Activated naive CD8-positive, alpha-beta T cell treated with anti-CD3 and anti-CD28 coated beads, Interleukin-2, amount 10 ng/mL, durations not matched to agents 7 days and 5 days (primary cell): ENCODE measurements around the gene ZBTB7C. TPM values are rescaled to one million over a fixed set of nuclear protein-coding genes. Genes with fewer than 3 reads are reported as not detected.

Source experiments
- ATAC-seq: fragments of 150-1000 bp; cut with Tn5 transposase; one replicate; pipeline ENCODE4 v1.10.0; 2021; ENCODE audit warnings: low read depth, moderate library complexity
- POLR2A ChIA-PET: fragments of 350-600 bp; sonication (Branson Sonifier 250); formaldehyde crosslinking; loops from one replicate; lab custom pipeline; 2021; ENCODE audit warnings: antibody characterized with exemption; lab: Charles Lee
- DNase-seq: peaks from one replicate; pipeline ENCODE4 v3.0.0; 2021
- H3K27ac Mint-ChIP-seq: one replicate; pipeline ENCODE4 v1.8.0; 2022; ENCODE audit warnings: mild to moderate bottlenecking, mixed read lengths
- H3K27me3 Mint-ChIP-seq: one replicate; pipeline ENCODE4 v1.8.0; 2022; ENCODE audit warnings: mild to moderate bottlenecking, moderate library complexity, mixed read lengths
- H3K36me3 Mint-ChIP-seq: one replicate; pipeline ENCODE4 v1.8.0; 2021; ENCODE audit warnings: mild to moderate bottlenecking, mixed read lengths
- H3K4me1 Mint-ChIP-seq: one replicate; pipeline ENCODE4 v1.8.0; 2021; ENCODE audit warnings: mixed read lengths
- H3K4me3 Mint-ChIP-seq: one replicate; pipeline ENCODE4 v1.8.0; 2022; ENCODE audit warnings: mild to moderate bottlenecking, moderate library complexity, mixed read lengths
- H3K9me3 Mint-ChIP-seq: one replicate; pipeline ENCODE4 v1.8.0; 2021; ENCODE audit warnings: mixed read lengths
- total RNA-seq, 2 experiments: library from RNA; stranded (reverse); gene quantifications; one replicate each; pipeline ENCODE4 v1.2.3, GENCODE V29; 2021

ZBTB7C gene
- total RNA-seq, 2 experiments from 2014 or later: not detected

DNA sequence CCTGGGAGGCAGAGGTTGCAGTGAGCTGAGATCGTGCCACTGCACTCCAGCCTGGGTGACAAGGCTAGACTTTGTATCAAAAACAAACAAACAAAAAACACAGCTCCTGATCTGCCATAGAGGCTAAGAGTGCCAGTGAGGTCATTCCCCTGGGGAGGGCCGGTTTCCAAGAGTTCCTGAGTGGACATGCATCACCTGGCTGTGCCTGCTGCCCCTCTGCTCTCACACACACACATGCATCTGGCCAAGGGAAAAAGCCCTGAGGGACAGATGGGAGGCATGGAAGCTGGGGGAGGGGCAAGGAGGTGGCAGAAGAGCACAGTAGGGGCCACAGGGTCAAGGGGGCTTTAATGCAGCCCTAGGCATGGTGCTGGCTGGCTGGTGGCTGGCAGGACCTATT is 60.4 kb downstream of the ZBTB7C start:
- no peak for DNase-seq
- no peak overlapping the region for H3K4me3 Mint-ChIP-seq
- no peak overlapping the region for H3K27ac Mint-ChIP-seq
- no peaks in the 10 kb centered on the region for H3K9me3 Mint-ChIP-seq
- POLR2A ChIA-PET: no interaction called here
- H3K36me3 Mint-ChIP-seq: no peaks in the 10 kb centered on the region
- no peaks in the 10 kb centered on the region for H3K4me1 Mint-ChIP-seq
- no peak for ATAC-seq
- peaks cover 3% of the 10 kb centered on the region for H3K27me3 Mint-ChIP-seq

DNA sequence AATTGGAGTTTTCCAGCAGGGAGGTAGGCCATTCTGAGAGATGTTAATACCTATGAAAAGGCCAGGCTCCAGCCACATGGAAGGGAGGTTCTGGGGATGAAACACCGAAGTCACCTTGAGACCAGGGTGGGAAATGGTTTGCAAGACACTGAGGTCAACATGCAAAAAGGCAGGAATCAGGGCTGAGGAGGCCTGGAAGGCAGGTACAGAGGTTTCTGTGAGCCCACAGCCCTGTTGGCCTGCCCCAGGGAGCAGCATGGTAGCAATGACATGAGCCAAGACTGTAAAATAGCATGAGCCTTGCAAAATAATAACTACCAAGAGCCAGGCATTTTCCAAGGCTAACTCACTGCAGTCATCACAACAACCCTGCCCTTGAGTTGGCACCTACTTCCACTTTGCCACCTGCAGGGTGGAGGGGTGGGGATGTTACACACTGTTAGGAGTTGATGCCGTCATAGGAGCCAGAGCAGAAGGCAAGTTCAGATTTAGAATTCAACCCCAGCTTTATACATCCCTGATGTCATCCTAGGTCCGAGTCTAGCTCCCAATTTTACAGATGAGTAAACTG is 61.3 kb downstream of the ZBTB7C start:
- no peaks in the 10 kb centered on the region for H3K4me1 Mint-ChIP-seq
- no peak overlapping the region for H3K27ac Mint-ChIP-seq
- POLR2A ChIA-PET: no interaction called here
- no peaks in the 10 kb centered on the region for H3K9me3 Mint-ChIP-seq
- no peak for ATAC-seq
- peaks cover 3% of the 10 kb centered on the region for H3K27me3 Mint-ChIP-seq
- DNase-seq: no peak
- H3K4me3 Mint-ChIP-seq: no peak overlapping the region
- H3K36me3 Mint-ChIP-seq: no peaks in the 10 kb centered on the region

DNA sequence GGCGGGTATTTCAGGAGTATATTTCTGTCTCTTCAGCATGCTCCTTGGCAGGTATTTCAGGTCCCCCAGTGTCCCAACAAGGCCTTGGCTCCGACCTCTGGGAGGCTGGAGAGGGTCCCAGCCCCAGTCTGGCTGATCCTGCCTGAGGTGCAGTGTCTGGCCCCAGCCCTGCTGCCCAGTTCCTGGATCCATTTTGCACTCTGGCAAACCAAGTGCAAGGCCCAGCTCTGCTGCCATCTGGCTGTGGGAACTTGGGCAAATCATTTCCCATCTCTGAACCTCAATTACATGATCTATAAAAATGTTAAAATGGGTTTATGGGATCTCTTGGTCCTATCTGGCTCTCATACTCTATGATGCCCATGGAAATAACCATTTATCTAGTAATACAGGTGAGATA is 63.6 kb downstream of the ZBTB7C start:
- Mint-ChIP-seq H3K27me3 (peaks cover 3% of the 10 kb centered on the region), H3K27ac (no peak overlapping the region), H3K9me3 (no peaks in the 10 kb centered on the region), H3K4me3 (no peak overlapping the region), H3K36me3 (no peaks in the 10 kb centered on the region), H3K4me1 (no peaks in the 10 kb centered on the region)
- POLR2A ChIA-PET: no interaction called here
- no peak for DNase-seq
- no peak for ATAC-seq

DNA sequence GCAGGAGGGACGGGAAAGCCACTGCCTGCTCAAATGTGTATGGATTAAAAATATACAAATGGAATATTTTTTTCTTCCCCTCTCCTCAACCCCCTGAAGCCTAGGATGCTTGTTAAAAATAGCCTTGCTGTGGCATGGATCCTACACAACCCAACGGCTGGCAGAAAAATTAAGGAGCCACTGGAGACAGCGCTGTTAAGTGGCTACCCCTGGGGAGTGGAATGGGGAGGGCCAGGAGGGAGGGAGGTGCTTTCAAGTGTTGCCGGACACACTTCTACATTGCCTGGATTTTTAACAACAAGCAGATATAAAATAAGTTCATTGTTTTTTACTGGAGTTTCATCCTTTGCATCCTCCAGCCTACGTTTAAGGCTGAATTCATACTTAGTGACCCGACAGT is 66.6 kb downstream of the ZBTB7C start:
- Mint-ChIP-seq H3K27me3 (peaks cover 3% of the 10 kb centered on the region), H3K4me3 (no peak overlapping the region), H3K36me3 (no peaks in the 10 kb centered on the region), H3K27ac (no peak overlapping the region), H3K4me1 (no peaks in the 10 kb centered on the region), H3K9me3 (no peaks in the 10 kb centered on the region)
- POLR2A ChIA-PET: no interaction called here
- DNase-seq: no peak
- no peak for ATAC-seq

DNA sequence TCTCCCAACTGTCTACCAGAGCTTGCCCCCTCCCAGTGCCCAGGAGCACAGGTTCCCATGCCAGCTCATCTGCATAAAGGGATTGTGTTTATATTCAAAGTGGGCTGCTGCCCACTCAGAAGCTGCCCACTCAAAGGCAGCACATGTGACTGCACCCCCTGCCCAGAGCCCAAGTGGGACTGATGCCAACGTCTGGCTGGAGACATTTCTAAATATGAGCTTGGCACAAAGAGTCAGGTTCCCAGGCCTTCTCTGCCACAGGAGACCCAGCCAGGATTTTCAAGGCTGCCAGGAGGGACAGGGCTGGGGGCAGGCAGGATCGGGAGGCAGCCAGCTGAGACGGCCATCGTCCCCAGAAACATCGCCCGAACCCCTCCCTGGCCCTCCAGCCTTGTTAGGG is 67.1 kb downstream of the ZBTB7C start:
- Mint-ChIP-seq H3K36me3 (no peaks in the 10 kb centered on the region), H3K27me3 (peaks cover 3% of the 10 kb centered on the region), H3K27ac (no peak overlapping the region), H3K4me3 (no peak overlapping the region), H3K4me1 (no peaks in the 10 kb centered on the region), H3K9me3 (no peaks in the 10 kb centered on the region)
- DNase-seq (no peak), ATAC-seq (no peak)
- POLR2A ChIA-PET: no interaction called here

DNA sequence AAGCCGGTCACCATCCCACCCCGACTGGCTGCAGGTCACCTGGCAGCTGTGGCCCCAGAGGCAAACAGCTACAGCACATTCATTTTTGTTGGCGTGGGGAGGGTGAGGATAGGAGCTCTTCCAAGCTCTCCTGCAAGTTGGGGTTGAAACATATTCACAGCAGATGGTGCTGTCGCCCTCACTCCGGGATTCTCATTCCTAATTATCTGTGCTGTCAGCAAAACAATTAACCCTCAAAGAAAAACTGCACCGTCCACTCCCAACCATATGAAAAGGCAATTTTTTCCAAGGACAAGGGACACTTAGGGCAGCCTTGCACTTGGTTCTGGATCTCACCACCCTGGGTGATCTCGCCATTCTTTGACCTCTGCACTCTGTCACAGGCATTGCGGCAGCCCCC is 68.6 kb downstream of the ZBTB7C start:
- Mint-ChIP-seq H3K9me3 (no peaks in the 10 kb centered on the region), H3K36me3 (no peaks in the 10 kb centered on the region), H3K4me3 (no peak overlapping the region), H3K4me1 (no peaks in the 10 kb centered on the region), H3K27ac (no peak overlapping the region), H3K27me3 (peaks cover 2% of the 10 kb centered on the region)
- POLR2A ChIA-PET: no interaction called here
- DNase-seq (no peak), ATAC-seq (no peak)

DNA sequence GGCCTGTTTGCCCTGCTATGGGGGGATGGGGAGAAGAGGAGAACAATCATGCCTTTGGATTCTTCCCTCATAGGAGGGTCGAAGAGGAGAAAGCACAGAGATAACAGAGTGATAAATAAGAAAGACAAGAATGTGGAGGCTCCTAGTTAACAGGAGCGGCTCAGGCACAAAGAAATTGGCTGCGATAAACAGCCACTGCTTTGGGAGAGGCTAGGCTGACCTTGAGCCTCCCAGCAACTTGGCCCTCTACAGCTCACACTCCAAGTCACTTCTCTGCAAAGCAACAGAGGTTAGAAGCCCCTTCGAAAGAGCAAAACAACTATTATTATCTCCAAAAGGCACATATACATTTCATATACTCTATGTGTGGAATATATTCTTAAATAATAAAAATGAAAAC is 69.5 kb downstream of the ZBTB7C start:
- no peaks in the 10 kb centered on the region for H3K9me3 Mint-ChIP-seq
- no peak overlapping the region for H3K4me3 Mint-ChIP-seq
- ATAC-seq (no peak), DNase-seq (no peak)
- H3K4me1 Mint-ChIP-seq: no peaks in the 10 kb centered on the region
- POLR2A ChIA-PET: no interaction called here
- no peaks in the 10 kb centered on the region for H3K27me3 Mint-ChIP-seq
- no peak overlapping the region for H3K27ac Mint-ChIP-seq
- no peaks in the 10 kb centered on the region for H3K36me3 Mint-ChIP-seq

DNA sequence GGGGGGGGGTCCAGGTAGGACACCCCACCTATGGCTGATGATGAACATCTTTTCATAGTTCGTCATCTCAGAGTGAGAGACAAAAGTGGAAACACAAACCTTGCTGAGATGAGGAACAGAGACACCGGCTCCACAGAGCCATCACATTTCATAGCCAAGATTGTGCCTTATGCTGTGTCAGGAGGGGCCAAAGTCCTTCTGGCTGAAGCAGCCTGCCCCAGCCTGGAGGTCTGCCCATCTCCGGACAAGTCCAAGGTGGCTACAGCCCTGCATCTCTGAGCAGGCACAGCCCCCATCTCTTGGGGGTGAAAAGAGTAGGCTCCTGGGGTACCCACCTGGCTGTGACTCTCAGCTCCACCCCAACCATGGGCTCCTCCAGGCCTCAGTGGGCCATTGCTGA is 70.3 kb downstream of the ZBTB7C start:
- Mint-ChIP-seq H3K27me3 (no peaks in the 10 kb centered on the region), H3K36me3 (no peaks in the 10 kb centered on the region), H3K9me3 (no peaks in the 10 kb centered on the region), H3K27ac (no peak overlapping the region), H3K4me3 (no peak overlapping the region), H3K4me1 (no peaks in the 10 kb centered on the region)
- ATAC-seq (no peak), DNase-seq (no peak)
- POLR2A ChIA-PET: no interaction called here

DNA sequence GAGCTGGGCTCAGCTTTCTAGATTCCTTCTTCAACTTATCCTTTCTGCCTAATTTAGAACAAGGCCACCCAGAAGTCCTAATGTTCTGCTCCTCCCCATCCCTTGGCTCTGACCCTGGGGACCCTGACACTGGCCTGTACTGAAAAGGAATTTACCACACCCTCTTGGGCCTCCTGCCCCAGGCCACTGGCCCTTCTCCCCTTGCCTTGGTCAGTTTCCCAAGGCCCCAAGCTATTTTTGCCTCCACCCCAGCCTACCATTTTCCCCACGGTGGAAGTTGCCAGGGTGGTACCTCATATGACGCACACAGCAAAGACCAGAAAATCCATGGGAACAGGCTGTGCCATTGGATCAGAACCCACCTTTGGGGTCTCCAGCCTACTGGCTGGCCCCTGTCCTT is 72.1 kb downstream of the ZBTB7C start:
- DNase-seq (no peak), ATAC-seq (no peak)
- no peak overlapping the region for H3K4me3 Mint-ChIP-seq
- H3K9me3 Mint-ChIP-seq: no peaks in the 10 kb centered on the region
- no peaks in the 10 kb centered on the region for H3K4me1 Mint-ChIP-seq
- H3K27ac Mint-ChIP-seq: no peak overlapping the region
- POLR2A ChIA-PET: no interaction called here
- H3K36me3 Mint-ChIP-seq: no peaks in the 10 kb centered on the region
- H3K27me3 Mint-ChIP-seq: peaks cover 11% of the 10 kb centered on the region

DNA sequence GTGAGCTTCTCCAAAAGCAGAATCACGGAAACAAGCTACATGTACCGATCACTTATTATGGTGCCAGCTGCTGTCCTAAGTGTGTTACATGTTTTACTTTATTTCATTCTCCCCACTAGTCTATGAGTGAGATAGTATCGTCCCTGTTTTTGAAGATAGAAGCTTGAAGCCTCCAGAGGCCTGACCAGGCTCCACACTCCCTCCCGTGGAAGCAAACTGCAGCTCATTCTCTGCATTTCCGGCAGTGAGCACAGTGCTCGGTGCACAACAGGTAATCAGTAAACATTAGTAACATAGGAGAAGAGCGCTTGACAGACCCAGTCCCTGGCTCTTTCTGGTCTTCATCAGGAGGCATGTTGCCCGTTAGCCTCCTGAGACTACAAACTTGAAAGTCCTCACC is 72.9 kb downstream of the ZBTB7C start:
- Mint-ChIP-seq H3K36me3 (no peaks in the 10 kb centered on the region), H3K4me3 (no peak overlapping the region), H3K27ac (no peak overlapping the region), H3K9me3 (no peaks in the 10 kb centered on the region), H3K27me3 (peaks cover 16% of the 10 kb centered on the region), H3K4me1 (no peaks in the 10 kb centered on the region)
- POLR2A ChIA-PET: no interaction called here
- DNase-seq (no peak), ATAC-seq (no peak)

DNA sequence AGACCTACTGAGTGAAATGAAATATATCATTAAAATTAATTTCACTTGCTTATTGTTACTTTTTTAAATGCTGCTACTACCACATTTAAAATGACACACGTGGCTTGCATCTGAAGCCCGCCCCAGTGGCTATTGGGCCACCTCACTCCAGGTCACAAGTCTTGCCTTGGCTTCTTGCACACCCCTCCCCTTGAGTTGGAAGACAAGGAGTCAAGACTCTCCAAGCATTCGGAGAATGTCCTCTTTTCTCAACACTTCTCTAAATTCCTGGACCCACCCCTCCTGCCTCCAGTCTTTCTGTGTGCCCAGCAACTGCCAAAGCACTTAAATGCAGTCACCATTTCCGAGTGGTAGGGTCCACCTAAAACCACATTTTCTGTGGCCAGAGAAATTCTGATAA is 73.4 kb downstream of the ZBTB7C start:
- Mint-ChIP-seq H3K27me3 (peaks cover 21% of the 10 kb centered on the region), H3K27ac (no peak overlapping the region), H3K9me3 (no peaks in the 10 kb centered on the region), H3K36me3 (no peaks in the 10 kb centered on the region), H3K4me3 (no peak overlapping the region), H3K4me1 (no peaks in the 10 kb centered on the region)
- ATAC-seq (no peak), DNase-seq (no peak)
- POLR2A ChIA-PET: no interaction called here

DNA sequence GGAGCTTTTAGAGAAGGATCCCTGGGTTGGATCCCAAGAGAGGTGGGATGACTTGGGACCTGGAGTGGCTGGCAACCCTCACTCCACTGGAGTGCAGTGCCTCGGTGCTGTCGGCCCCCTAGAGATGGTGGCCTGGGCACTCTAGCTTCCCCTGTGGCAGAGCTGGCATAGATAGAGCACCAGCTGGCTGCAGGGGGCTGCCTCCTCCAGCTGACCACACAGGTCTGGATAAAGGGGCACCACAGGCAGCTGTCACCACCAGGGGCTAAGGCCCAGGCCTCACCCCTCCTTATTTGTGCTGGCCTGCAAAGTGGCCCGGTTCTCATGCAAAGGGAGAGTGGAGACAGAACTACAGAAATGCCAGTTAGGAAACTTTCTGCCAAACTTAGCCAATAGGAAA is 74.3 kb downstream of the ZBTB7C start:
- no peaks in the 10 kb centered on the region for H3K9me3 Mint-ChIP-seq
- no peak for DNase-seq
- H3K4me1 Mint-ChIP-seq: no peaks in the 10 kb centered on the region
- no peak overlapping the region for H3K4me3 Mint-ChIP-seq
- H3K27me3 Mint-ChIP-seq: peaks cover 25% of the 10 kb centered on the region
- H3K36me3 Mint-ChIP-seq: no peaks in the 10 kb centered on the region
- POLR2A ChIA-PET: no interaction called here
- no peak overlapping the region for H3K27ac Mint-ChIP-seq
- no peak for ATAC-seq

DNA sequence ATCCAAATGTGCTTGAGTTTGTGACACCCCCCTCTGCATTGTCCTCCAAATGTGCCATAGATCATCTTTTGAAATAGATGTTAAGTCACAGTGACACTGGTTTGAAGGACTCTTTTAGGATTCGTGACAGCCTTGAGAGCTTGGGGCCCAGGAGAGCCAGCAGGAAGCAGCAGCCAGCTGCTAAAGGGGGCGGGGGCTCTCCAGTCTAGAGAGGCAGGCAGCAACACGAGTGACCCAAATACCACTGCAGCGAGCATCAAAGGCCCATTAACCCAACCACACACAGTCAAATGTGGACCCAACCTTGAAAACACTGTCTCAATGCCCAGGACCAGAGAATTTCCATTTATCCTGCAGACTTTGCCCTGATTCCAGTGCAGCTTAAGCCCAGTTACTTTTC is 75.6 kb downstream of the ZBTB7C start:
- no peaks in the 10 kb centered on the region for H3K4me1 Mint-ChIP-seq
- no peak for DNase-seq
- no peak for ATAC-seq
- H3K9me3 Mint-ChIP-seq: no peaks in the 10 kb centered on the region
- POLR2A ChIA-PET: no interaction called here
- H3K36me3 Mint-ChIP-seq: no peaks in the 10 kb centered on the region
- H3K27ac Mint-ChIP-seq: no peak overlapping the region
- H3K4me3 Mint-ChIP-seq: no peak overlapping the region
- peaks cover 25% of the 10 kb centered on the region for H3K27me3 Mint-ChIP-seq

DNA sequence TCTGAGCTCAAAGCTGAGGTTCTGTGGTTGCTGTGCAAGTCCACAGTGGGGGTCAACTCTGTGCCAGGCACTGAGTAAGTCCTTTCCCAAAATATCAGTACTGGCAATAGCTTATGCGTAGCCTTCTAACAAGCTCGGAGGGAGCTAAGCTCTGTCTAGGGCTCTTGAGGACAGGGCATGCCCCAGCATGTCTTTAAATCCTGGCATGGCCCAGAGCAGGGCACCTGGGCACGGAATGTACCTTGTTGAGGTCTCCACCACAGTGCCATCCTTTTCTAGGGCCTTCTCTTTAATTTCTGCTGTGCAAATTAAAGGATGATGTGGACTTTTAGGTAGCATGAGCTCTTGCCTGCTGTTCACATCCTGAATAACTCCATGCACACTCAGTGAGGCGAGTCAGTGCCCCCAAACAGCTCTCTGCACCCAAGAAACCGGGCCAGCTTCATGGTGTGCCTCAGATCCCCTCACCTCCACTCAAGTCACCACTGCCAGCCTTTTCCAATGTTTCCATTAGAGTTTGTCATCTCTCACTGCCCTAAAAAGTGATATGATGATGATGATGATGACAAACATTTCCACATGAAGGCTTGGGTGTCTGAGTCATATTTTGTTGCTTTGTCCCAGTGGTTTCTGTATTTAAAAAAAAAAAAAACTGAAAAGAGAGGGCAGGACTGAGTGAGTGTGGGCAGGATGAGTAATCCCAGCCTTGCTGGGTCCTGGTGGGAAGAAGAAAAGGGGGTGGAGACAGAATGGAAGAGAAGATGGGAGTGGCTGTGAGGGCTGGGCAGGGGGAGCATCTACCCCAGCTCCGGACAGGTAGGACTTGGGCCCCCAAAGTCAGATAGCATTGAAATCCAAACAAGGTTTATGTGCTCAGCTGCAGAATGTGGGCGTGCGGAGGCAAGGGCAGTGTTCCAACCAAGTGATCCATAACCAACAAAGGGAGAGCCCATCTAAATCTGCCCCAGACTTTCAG is 78.9 kb downstream of the ZBTB7C start:
- no peaks in the 10 kb centered on the region for H3K9me3 Mint-ChIP-seq
- H3K27me3 Mint-ChIP-seq: peaks cover 30% of the 10 kb centered on the region
- POLR2A ChIA-PET: no interaction called here
- no peak overlapping the region for H3K27ac Mint-ChIP-seq
- no peak overlapping the region for H3K4me3 Mint-ChIP-seq
- no peaks in the 10 kb centered on the region for H3K4me1 Mint-ChIP-seq
- DNase-seq: no peak
- H3K36me3 Mint-ChIP-seq: no peaks in the 10 kb centered on the region
- no peak for ATAC-seq
